ENCODE measurements around the gene LGR5. TPM values are rescaled to one million over a fixed set of nuclear protein-coding genes. Genes with fewer than 3 reads are reported as not detected.

LGR5 gene
- total RNA-seq, 2 experiments from 2014 or later = not detected

GRCh38 chr12:71420775-71421406, 18.7 kb upstream of the LGR5 start:
- H3K36me3 Mint-ChIP-seq = no peaks in the 10 kb centered on the region
- no peak for ATAC-seq (ENCODE audit: low read depth)

GRCh38 chr12:71425568-71426299, 13.9 kb upstream of the LGR5 start:
- Mint-ChIP-seq H3K27ac (no peak overlapping the region), H3K36me3 (no peaks in the 10 kb centered on the region), H3K9me3 (no peaks in the 10 kb centered on the region), H3K4me3 (no peak overlapping the region), H3K4me1 (no peaks in the 10 kb centered on the region), H3K27me3 (peaks cover 19% of the 10 kb centered on the region)
- POLR2A ChIA-PET = no interaction called here
- DNase-seq (no peak), ATAC-seq (ENCODE audit: low read depth) (no peak)

More at GRCh38 chr12:71420775-71421406, 18.7 kb upstream of the LGR5 start:
- POLR2A ChIA-PET = no interaction called here
- Mint-ChIP-seq H3K27me3 (peaks cover 7% of the 10 kb centered on the region), H3K9me3 (peaks cover 1% of the 10 kb centered on the region), H3K27ac (no peak overlapping the region), H3K4me3 (no peak overlapping the region), H3K4me1 (no peaks in the 10 kb centered on the region)
- DNase-seq = no peak

- POLR2A ChIA-PET = no interaction called here
- no peaks in the 10 kb centered on the region for H3K4me1 Mint-ChIP-seq
- ATAC-seq (ENCODE audit: low read depth) = no peak
Observed at GRCh38 chr12:71426300-71427047, 13.1 kb upstream of the LGR5 start.

GRCh38 chr12:71430756-71431155, 8.8 kb upstream of the LGR5 start:
- H3K4me3 Mint-ChIP-seq = no peak overlapping the region
- H3K36me3 Mint-ChIP-seq = no peaks in the 10 kb centered on the region
- ATAC-seq (ENCODE audit: low read depth) (no peak), DNase-seq (no peak)
- no peaks in the 10 kb centered on the region for H3K4me1 Mint-ChIP-seq
- H3K27me3 Mint-ChIP-seq = peaks cover 30% of the 10 kb centered on the region
- H3K27ac Mint-ChIP-seq = no peak overlapping the region
- POLR2A ChIA-PET = no interaction called here
- peaks cover 12% of the 10 kb centered on the region for H3K9me3 Mint-ChIP-seq

More at GRCh38 chr12:71426300-71427047, 13.1 kb upstream of the LGR5 start:
- no peaks in the 10 kb centered on the region for H3K9me3 Mint-ChIP-seq
- H3K36me3 Mint-ChIP-seq = no peaks in the 10 kb centered on the region
- H3K27me3 Mint-ChIP-seq = peaks cover 19% of the 10 kb centered on the region
- DNase-seq = no peak
- H3K4me3 Mint-ChIP-seq = no peak overlapping the region
- H3K27ac Mint-ChIP-seq = no peak overlapping the region

GRCh38 chr12:71431991-71432390, 7.6 kb upstream of the LGR5 start:
- peaks cover 33% of the 10 kb centered on the region for H3K27me3 Mint-ChIP-seq
- DNase-seq (no peak), ATAC-seq (ENCODE audit: low read depth) (no peak)
- peaks cover 20% of the 10 kb centered on the region for H3K9me3 Mint-ChIP-seq
- H3K27ac Mint-ChIP-seq = no peak overlapping the region
- POLR2A ChIA-PET = no interaction called here
- no peak overlapping the region for H3K4me3 Mint-ChIP-seq
- no peaks in the 10 kb centered on the region for H3K36me3 Mint-ChIP-seq
- no peaks in the 10 kb centered on the region for H3K4me1 Mint-ChIP-seq

GRCh38 chr12:71432936-71433335, 6.7 kb upstream of the LGR5 start:
- H3K4me3 Mint-ChIP-seq = no peak overlapping the region
- DNase-seq (no peak), ATAC-seq (ENCODE audit: low read depth) (no peak)
- no peaks in the 10 kb centered on the region for H3K4me1 Mint-ChIP-seq
- H3K27me3 Mint-ChIP-seq = peaks cover 36% of the 10 kb centered on the region
- peaks cover 25% of the 10 kb centered on the region for H3K9me3 Mint-ChIP-seq
- no peak overlapping the region for H3K27ac Mint-ChIP-seq
- POLR2A ChIA-PET = no interaction called here
- no peaks in the 10 kb centered on the region for H3K36me3 Mint-ChIP-seq

GRCh38 chr12:71436696-71437095, 2.9 kb upstream of the LGR5 start:
- peaks cover 25% of the 10 kb centered on the region for H3K9me3 Mint-ChIP-seq
- peaks cover 62% of the 10 kb centered on the region for H3K27me3 Mint-ChIP-seq
- H3K4me3 Mint-ChIP-seq = no peak overlapping the region
- peaks cover 18% of the 10 kb centered on the region for H3K4me1 Mint-ChIP-seq
- no peaks in the 10 kb centered on the region for H3K36me3 Mint-ChIP-seq
- no peak overlapping the region for H3K27ac Mint-ChIP-seq
- POLR2A ChIA-PET = no interaction called here
- ATAC-seq (ENCODE audit: low read depth) (no peak), DNase-seq (no peak)

- Mint-ChIP-seq H3K36me3 (no peaks in the 10 kb centered on the region), H3K27me3 (peaks cover 68% of the 10 kb centered on the region), H3K27ac (no peak overlapping the region), H3K4me3 (peak overlapping the region; percentile 66), H3K4me1 (peaks cover 18% of the 10 kb centered on the region), H3K9me3 (peaks cover 21% of the 10 kb centered on the region)
- POLR2A ChIA-PET = no interaction called here
- no peak for DNase-seq
- ATAC-seq (ENCODE audit: low read depth) = no peak
Observed at GRCh38 chr12:71438670-71439361, 782 bp upstream of the LGR5 start.

- Mint-ChIP-seq H3K9me3 (peaks cover 20% of the 10 kb centered on the region), H3K27me3 (peaks cover 64% of the 10 kb centered on the region), H3K36me3 (no peaks in the 10 kb centered on the region), H3K4me3 (peak overlapping the region; percentile 66), H3K27ac (no peak overlapping the region), H3K4me1 (peaks cover 18% of the 10 kb centered on the region)
- POLR2A ChIA-PET = no interaction called here
- DNase-seq = no peak
- peak; percentile 18 for ATAC-seq (ENCODE audit: low read depth)
Observed at GRCh38 chr12:71439362-71439612, 311 bp upstream of the LGR5 start.

- ATAC-seq (ENCODE audit: low read depth) (no peak), DNase-seq (no peak)
- peak overlapping the region; percentile 66 for H3K4me3 Mint-ChIP-seq
- H3K27me3 Mint-ChIP-seq = peaks cover 62% of the 10 kb centered on the region
- peaks cover 16% of the 10 kb centered on the region for H3K9me3 Mint-ChIP-seq
- H3K4me1 Mint-ChIP-seq = peaks cover 18% of the 10 kb centered on the region
- POLR2A ChIA-PET = no interaction called here
- no peak overlapping the region for H3K27ac Mint-ChIP-seq
- H3K36me3 Mint-ChIP-seq = no peaks in the 10 kb centered on the region
Observed at GRCh38 chr12:71440345-71440762, 756 bp downstream of the LGR5 start.

GRCh38 chr12:71440763-71441748, 1.5 kb downstream of the LGR5 start:
- DNase-seq = no peak
- Mint-ChIP-seq H3K4me1 (peaks cover 18% of the 10 kb centered on the region), H3K4me3 (peak overlapping the region; percentile 66)

GRCh38 chr12:71441836-71442566, 2.4 kb downstream of the LGR5 start:
- H3K36me3 Mint-ChIP-seq = no peaks in the 10 kb centered on the region
- DNase-seq (no peak), ATAC-seq (ENCODE audit: low read depth) (no peak)
- H3K9me3 Mint-ChIP-seq = peaks cover 5% of the 10 kb centered on the region
- H3K27me3 Mint-ChIP-seq = peaks cover 61% of the 10 kb centered on the region
- H3K4me3 Mint-ChIP-seq = no peak overlapping the region
- H3K27ac Mint-ChIP-seq = no peak overlapping the region
- POLR2A ChIA-PET = no interaction called here
- peaks cover 18% of the 10 kb centered on the region for H3K4me1 Mint-ChIP-seq

More at GRCh38 chr12:71440763-71441748, 1.5 kb downstream of the LGR5 start:
- Mint-ChIP-seq H3K9me3 (peaks cover 10% of the 10 kb centered on the region), H3K27me3 (peaks cover 65% of the 10 kb centered on the region), H3K36me3 (no peaks in the 10 kb centered on the region), H3K27ac (no peak overlapping the region)
- POLR2A ChIA-PET = no interaction called here
- ATAC-seq (ENCODE audit: low read depth) = no peak
